Testis (tissue), 2 donors: ENCODE data around the gene NCKAP5.

Source experiments
- POLR2A ChIP-seq: fragments of 450-650 bp; IDR thresholded peaks from one replicate; pipeline ENCODE4 v1.6.1; 2017; ENCODE audit warnings: antibody characterized with exemption, mild to moderate bottlenecking, moderate library complexity
- TF ChIP-seq, protein P1 (sequence below), 3 experiments: fragments of 450-650 bp in 2 of 3; fragments of 200-600 bp in 1 of 3; sonication (generic) in 1 of 3; IDR thresholded peaks; one replicate each; pipeline ENCODE4 v1.5.1; 2016 to 2019; ENCODE audit warnings: antibody characterized with exemption in 3 of 3, mild to moderate bottlenecking in 2 of 3, moderate library complexity in 1 of 3

DNA sequence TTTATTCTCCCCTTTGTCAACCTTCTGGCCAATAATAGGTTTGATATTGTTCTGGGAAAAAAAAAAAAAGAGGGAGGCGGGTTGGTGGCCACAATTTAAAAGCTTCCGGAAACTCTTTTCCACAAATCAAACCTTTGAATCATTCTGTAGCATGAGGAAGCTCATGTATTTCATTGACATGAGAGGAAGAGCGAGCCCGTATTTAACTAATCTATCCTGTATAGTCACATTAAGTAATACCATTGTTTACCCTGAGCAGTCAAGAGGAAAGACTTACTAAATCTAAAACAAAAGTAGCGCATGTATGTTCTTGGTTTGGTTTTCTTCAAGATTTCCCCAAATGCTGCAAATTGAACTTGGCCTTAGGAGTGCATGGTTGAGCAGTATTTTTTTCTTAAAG is 120.1 kb downstream of the NCKAP5 start:
- TF ChIP-seq, protein P1, sequence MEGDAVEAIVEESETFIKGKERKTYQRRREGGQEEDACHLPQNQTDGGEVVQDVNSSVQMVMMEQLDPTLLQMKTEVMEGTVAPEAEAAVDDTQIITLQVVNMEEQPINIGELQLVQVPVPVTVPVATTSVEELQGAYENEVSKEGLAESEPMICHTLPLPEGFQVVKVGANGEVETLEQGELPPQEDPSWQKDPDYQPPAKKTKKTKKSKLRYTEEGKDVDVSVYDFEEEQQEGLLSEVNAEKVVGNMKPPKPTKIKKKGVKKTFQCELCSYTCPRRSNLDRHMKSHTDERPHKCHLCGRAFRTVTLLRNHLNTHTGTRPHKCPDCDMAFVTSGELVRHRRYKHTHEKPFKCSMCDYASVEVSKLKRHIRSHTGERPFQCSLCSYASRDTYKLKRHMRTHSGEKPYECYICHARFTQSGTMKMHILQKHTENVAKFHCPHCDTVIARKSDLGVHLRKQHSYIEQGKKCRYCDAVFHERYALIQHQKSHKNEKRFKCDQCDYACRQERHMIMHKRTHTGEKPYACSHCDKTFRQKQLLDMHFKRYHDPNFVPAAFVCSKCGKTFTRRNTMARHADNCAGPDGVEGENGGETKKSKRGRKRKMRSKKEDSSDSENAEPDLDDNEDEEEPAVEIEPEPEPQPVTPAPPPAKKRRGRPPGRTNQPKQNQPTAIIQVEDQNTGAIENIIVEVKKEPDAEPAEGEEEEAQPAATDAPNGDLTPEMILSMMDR (IDR thresholded peaks at IDR 0.05) = no peak
- TF ChIP-seq POLR2A = no peak
